H1 (cell line): ENCODE data around the gene MGRN1.
"Not testable (repeated sequence)": the region's sequence is repeated elsewhere in the genome, so short reads cannot be mapped to it uniquely, and the experiment has no call there.

ENCODE experiments used
- BCL11A ChIP-seq, 2 experiments: IDR thresholded peaks; one replicate each; pipeline ENCODE4 v1.6.1; 2011; ENCODE audit warnings: low read depth in 2 of 2, low read length in 2 of 2, mild to moderate bottlenecking in 2 of 2
- JUND ChIP-seq: IDR thresholded peaks from 2 replicates; pipeline ENCODE4 v1.6.1; 2011; ENCODE audit warnings: mild to moderate bottlenecking, improper control_type of control experiment, low read length
- KDM1A ChIP-seq: fragments of 200-600, 300-600 bp; sonication (generic); IDR thresholded peaks from 2 replicates; pipeline ENCODE4 v1.7.1; 2016; ENCODE audit warnings: mild to moderate bottlenecking, low read length, borderline replicate concordance
- POLR2A ChIP-seq, 2 experiments: IDR thresholded peaks; 1 replicate in 1 of 2; 2 replicates in 1 of 2; pipeline ENCODE4 v1.6.1; 2011; ENCODE audit warnings: low read depth in 2 of 2, low read length in 2 of 2, mild to moderate bottlenecking in 2 of 2; ENCODE audit errors: control extremely low read depth in 1 of 2
- RFX5 ChIP-seq: IDR thresholded peaks from 2 replicates; pipeline ENCODE4 v1.6.1; 2011; ENCODE audit warnings: low read depth, low read length, improper control_type of control experiment, borderline replicate concordance
- TEAD4 ChIP-seq: IDR thresholded peaks from 2 replicates; pipeline ENCODE4 v1.6.1; 2012; ENCODE audit warnings: low read depth, low read length, inconsistent platforms, mixed read lengths
- YY1 ChIP-seq: IDR thresholded peaks from 2 replicates; pipeline ENCODE4 v1.6.1; 2011; ENCODE audit warnings: low read depth, mild to moderate bottlenecking, low read length
- TF ChIP-seq, protein P1 (sequence below), 3 experiments: IDR thresholded peaks; 1 replicate in 2 of 3; 2 replicates in 1 of 3; pipeline versions ENCODE4 v1.5.1 to v1.6.1; 2011; ENCODE audit warnings: low read length in 3 of 3, mild to moderate bottlenecking in 3 of 3, inconsistent platforms in 2 of 3, low read depth in 1 of 3, moderate library complexity in 1 of 3; ENCODE audit not compliant: insufficient read depth in 1 of 3; ENCODE audit errors: control extremely low read depth in 1 of 3

DNA sequence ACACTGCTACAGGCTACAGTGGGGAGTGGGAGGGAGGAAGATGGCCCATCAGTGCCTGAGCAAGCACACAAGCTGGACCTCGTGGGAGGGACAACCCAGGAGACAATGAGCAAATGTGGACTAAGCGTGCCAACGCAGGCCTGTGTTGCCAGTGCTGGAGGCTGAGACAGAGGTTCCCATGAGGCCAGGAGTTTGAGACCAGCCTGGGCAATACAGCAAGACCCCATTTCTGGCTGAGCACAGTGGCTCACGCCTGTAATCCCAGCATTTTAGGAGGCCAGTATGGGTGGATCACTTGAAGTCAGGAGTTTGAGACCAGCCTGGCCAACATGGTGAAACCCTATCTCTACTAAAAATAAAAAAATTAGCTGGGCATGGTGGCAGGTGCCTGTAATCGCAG is 113.7 kb downstream of the MGRN1 start:
- not testable (repeated sequence) for TF ChIP-seq POLR2A (IDR thresholded peaks at IDR 0.05; ENCODE audit: control extremely low read depth in 1 of 2, low read depth in 2 of 2, low read length in 2 of 2); YY1; KDM1A; BCL11A (IDR thresholded peaks at IDR 0.05; ENCODE audit: low read depth in 2 of 2, low read length in 2 of 2); TEAD4; RFX5; JUND
- TF ChIP-seq, protein P1, sequence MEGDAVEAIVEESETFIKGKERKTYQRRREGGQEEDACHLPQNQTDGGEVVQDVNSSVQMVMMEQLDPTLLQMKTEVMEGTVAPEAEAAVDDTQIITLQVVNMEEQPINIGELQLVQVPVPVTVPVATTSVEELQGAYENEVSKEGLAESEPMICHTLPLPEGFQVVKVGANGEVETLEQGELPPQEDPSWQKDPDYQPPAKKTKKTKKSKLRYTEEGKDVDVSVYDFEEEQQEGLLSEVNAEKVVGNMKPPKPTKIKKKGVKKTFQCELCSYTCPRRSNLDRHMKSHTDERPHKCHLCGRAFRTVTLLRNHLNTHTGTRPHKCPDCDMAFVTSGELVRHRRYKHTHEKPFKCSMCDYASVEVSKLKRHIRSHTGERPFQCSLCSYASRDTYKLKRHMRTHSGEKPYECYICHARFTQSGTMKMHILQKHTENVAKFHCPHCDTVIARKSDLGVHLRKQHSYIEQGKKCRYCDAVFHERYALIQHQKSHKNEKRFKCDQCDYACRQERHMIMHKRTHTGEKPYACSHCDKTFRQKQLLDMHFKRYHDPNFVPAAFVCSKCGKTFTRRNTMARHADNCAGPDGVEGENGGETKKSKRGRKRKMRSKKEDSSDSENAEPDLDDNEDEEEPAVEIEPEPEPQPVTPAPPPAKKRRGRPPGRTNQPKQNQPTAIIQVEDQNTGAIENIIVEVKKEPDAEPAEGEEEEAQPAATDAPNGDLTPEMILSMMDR (IDR thresholded peaks at IDR 0.05; ENCODE audit: control extremely low read depth in 1 of 3, insufficient read depth in 1 of 3, low read depth in 1 of 3, low read length in 3 of 3), result not testable (repeated sequence)
